HL-60/S4 treated with retinoic acid at 250 ng/mL for 4 days and 3 days (cell line): ENCODE results near the gene CSTA.
"Not testable (repeated sequence)": the region's sequence is repeated elsewhere in the genome, so short reads cannot be mapped to it uniquely, and the experiment has no call there.

ENCODE experiments used
- in situ Hi-C: fragments of 300-500 bp; cut with MboI; formaldehyde crosslinking; loops from 2 replicates; pipeline ENCODE4 v1.7.0; 2022; ENCODE audit warnings: low sequenced_read_pairs

CSTA gene

GRCh38 chr3:122318620-122319019 lies 6.4 kb upstream of the CSTA start:
- in situ Hi-C loops: no loop called here

GRCh38 chr3:122322095-122323075 lies 2.7 kb upstream of the CSTA start:
- in situ Hi-C loops: no loop called here

- in situ Hi-C loops: no loop called here
Observed at GRCh38 chr3:122325769-122326168, 721 bp downstream of the CSTA start.

- in situ Hi-C loops: no loop called here
Observed at GRCh38 chr3:122331886-122332285, 6.8 kb downstream of the CSTA start.

- in situ Hi-C loops: no loop called here
Observed at GRCh38 chr3:122332551-122332950, 7.5 kb downstream of the CSTA start.

DNA sequence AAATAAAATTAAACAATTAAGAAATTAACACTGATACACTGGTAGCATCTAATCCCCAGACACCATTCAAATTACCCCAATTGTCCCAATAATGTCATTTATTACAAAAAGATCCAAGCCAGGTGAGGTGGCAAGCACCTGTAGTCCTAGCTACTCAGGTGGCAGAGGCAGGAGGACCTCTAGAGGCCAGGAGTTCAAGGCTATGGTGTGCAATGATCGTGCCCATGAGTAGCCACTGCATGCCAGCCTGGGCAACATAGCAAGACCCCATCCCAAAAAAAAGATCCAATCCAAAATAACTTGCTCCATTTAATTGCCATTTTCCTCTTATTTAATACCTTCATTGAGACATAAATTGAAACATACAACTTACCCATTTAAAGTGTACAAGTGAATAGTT lies 17.8 kb downstream of the CSTA start:
- in situ Hi-C loops: no loop called here

- in situ Hi-C loops: no loop called here
Observed at GRCh38 chr3:122343654-122344053, 18.6 kb downstream of the CSTA start.

DNA sequence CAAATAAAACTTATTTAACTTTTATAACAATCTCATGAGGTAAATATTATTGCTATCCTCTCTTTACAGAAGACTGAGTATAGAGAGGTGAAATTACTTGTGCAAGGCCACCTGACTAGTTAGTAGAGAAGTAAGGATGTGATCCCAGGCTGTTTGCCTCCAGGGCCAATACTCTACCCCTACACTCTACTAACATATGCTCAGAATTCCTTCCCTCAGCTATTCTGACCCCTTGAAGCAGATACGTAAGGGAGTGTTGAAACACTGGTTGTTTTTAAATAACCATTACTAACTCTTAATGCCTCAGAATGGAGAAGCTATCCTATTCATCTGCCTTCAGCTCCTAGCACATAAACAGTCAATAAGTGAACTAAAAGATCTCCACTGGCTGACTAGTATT lies 24.1 kb downstream of the CSTA start:
- in situ Hi-C loops: no loop called here

DNA sequence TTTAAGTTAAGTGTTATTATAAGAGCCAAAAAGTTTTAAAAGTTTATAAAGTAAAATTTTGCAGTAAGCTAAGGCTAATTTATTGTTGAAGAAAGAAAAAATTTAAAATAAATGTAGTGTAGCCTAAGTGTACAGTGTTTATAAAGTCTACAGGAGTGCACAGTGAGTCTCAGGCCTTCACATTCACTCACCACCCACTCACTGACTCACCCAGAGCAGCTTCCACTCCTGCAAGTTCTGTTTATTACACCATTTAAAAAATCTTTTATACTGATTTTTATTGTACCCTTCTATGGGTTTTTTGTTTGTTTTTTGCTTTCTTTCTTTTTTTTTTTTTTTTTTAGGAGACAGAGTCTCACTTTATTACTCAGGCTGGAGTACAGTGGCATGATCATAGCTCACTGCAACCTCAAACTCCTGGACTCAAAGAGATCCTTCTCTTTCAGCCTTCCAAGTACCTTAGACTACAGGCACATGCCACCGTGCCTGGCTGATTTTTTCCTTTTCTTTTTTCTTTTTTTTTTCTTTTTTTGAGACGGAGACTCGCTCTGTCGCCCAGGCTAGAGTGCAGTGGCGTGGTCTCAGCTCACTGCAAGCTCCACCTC lies 25.9 kb downstream of the CSTA start:
- in situ Hi-C loops: no loop called here

DNA sequence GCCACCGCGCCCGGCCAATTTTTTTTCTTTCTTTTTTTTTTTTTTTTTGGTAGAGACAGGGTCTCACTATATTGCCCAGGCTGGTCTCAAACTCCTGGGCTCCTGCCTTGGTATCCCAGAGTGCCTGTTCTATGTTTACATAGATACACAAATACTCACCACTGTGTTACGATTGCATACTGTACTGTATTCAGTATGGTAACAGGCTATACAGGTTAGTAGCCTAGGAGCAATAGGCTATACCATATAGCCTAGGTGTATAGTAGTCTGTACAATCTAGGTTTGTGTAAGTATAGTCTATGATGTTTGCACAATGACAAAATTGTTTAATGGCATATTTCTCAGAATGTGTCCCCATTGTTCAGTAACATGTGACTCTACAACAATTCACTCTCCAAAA lies 26.6 kb downstream of the CSTA start:
- in situ Hi-C loops: no loop called here

DNA sequence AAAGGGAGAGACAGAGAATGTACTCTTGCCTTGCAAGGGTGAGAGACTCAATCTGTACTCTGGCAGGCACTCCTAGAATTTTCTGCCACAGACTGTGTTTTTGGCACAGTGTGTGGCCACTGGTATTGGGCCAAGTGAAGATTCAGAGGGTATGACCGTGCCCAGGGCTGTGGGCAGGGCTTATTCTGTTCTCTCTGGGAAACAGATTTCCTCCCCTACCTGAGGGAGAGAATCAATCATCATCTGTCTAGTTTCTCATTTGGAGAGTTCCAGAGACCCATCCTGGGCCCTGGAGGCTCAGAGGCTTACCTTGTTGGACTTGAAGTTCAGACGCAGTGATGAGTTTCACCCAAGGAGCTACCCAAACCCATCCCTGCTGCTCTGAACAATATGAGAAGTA lies 28.2 kb downstream of the CSTA start:
- in situ Hi-C loops: no loop called here

DNA sequence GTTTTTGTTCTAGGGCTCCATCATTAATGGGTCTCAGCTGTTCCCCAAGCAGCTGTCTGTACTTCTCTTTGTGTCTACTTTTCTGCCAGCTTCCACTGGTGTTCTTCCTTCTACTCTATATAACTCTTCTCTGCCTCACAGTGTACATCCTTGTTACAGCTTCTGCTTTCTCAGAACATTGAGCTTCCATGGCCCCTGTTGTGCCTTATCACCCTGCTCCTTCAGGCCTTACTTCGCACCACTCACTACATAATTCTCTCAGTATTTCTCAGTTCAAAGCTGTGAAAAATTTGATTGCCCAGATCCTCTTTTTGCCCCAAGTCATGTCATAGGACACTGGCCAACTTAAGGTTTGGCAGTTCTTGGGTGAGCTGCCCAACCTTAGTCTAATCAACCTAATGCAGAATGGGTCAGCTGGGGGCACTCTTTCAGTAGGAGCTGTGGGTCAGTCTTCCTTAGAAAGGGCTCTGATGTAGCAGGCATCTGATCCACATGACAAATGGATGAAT lies 28.9 kb downstream of the CSTA start:
- in situ Hi-C loops: no loop called here

DNA sequence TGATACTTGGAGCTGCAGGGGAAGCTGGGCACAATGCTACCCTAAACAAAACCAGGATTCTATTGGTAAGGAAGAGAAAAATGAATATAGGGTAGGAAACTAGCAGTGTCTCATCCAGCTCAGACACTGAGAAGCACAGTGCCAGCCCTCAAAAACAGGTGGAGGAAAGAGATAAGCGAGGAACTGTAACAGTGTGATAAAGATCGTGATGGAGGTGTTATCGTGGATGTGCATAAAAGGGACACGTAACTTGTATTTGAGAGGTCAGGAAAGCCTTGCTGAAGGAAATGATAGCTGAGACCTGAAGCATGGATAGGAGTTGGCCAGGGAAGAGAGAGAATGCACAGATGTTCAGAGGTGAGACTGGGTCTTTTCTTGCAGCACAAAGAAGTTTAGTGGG lies 30.6 kb downstream of the CSTA start:
- in situ Hi-C loops: no loop called here

DNA sequence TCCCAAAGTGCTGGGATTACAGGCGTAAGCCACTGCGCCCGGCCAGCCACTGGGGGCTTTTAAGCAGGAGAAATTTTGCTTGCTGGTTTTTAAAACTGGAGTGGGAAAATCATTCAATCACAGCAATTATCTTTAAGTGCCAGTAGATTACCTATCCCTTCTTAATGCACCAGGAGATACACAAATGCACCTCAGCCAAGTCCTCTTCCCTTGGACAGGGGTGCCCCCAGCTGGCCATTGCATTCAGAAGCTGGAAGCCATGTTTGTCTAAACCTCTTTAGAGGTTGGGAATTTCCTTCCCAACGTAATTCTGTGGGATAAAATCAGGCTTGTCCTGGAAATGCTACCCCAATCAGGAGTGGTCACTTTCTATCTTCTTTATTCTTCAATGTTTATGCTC lies 31.4 kb downstream of the CSTA start:
- in situ Hi-C loops: no loop called here

DNA sequence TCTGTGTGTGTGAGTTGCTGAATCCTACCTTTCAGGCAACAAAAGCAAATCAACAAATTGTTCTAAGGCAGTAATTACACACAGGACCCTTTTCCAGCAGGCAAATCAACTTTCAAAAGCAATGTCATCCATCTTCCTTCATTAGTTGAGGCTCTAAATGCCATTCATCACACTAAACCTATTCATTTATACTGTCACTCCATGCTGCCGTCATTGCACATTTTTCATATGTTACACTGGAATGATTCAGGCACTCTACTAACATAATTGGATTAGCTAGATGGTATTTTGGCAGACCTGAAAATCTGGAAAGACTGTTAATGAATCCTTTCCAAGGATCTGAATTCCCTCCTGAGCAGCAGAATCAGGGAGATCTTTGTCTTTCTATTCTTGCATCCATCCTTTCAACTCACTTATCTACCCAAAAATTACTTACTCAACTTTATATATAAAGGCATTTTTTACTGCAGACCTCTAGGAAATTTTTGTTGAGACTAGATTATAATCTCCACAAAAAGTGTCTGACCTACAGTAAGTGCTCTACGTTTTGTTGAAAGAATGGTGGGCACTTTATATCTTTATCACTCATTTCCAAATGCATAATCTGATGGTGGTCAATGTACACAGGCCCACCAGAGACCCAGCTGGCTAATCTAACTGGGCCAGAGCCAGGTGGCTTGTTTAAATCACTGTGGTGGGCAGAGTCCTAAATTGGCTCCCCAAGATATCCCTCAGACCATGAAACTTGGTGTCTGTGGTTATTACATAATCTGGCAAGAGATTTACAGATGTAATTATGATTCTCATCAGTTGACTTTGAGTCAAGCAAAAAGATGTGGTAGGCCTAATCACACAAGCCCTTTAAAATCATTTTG lies 33.0 kb downstream of the CSTA start:
- in situ Hi-C loops: no loop called here

DNA sequence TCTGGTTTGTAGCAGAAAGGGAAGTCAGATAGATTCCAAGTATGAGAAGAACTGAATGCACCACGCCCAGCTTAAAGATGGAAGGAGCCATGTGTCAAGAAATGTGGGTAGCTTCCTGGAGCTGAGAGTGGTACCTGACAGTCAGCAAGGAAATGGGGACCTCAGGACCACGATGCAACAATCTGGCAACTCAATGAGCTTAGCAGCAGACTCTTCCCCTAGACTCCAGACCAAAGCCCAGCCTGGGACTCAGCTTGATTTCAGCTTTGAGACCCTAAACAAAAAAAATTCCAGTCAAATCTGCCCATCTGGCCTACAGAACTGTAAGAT lies 33.6 kb downstream of the CSTA start:
- in situ Hi-C loops: no loop called here

- in situ Hi-C loops: no loop called here
Observed at GRCh38 chr3:122362026-122362425, 37.0 kb downstream of the CSTA start.

GRCh38 chr3:122364490-122364889 lies 39.4 kb downstream of the CSTA start:
- in situ Hi-C loops: no loop called here

DNA sequence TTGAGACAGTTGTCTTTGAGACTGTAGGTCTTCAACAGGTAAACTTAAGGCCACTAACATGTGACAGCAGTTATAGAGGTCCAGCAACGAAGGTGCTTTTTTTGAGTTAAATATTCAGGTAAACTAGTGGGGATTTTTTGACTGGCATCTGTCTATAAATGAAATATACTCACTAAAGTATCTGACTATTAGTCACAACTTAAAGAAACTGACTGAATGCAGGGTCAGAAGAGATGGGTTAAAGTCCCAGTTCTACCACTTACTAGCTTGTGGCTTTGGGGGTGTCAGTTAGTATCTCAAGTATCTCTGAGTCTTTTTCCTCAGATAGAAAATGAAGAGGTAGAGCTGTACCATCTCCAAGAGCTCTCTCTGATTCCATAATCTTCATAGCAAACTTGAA lies 40.0 kb downstream of the CSTA start:
- in situ Hi-C loops: no loop called here

DNA sequence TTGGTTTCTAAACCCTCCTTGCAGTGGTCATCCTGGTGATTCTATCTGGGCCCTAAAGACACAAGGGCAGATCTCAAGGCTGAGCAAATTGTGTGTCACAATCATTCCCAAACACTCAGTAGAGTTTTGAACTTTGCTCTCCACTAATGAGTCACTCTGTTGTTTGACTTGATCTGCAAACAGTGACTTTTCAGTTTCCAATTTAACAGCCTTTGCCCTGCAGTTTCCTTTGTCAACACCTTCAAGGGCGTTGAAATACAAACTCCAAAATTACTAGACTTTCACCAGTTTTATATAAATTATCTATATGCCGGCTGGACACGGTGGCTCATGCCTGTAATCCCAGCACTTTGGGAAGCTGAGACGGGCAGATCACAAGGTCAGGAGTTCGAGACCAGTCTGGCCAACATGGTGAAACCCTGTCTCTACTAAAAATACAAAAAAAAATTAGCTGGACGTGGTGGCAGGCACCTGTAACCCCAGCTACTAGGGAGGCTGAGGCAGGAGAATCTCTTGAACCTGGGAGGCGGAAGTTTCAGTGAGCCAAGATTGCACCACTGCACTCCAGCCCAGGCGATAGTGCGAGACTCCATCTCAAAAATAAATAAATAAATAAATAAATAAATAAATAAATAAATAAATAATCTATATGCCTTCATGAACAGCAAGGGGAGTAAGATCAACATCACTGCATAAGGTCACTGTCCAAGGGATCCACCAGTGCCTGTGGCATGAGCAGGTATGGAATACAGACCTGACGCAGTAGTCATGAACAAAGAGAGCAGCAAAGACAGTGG lies 40.7 kb downstream of the CSTA start:
- in situ Hi-C loops: not testable (repeated sequence)

GRCh38 chr3:122366379-122366749 lies 41.3 kb downstream of the CSTA start:
- in situ Hi-C loops: no loop called here
